Skeletal muscle tissue (tissue), 4 donors: ENCODE data around the gene MTCL1. TPM values are rescaled to one million over a fixed set of nuclear protein-coding genes. Genes with fewer than 3 reads are reported as not detected.

Experiments used
- H3K27ac ChIP-seq: one replicate; pipeline ENCODE4 v1.7.0; 2013; ENCODE audit warnings: mild to moderate bottlenecking, low read depth, low read length, inconsistent platforms
- H3K27me3 ChIP-seq, 3 donors: one replicate each; pipeline ENCODE4 v1.7.0; 2013; ENCODE audit warnings: low read length in 3 of 3; ENCODE audit not compliant: control insufficient read depth in 3 of 3, insufficient read depth in 3 of 3
- H3K36me3 ChIP-seq, 3 donors: one replicate each; pipeline ENCODE4 v1.7.0; 2013; ENCODE audit warnings: low read length in 3 of 3; ENCODE audit not compliant: control insufficient read depth in 3 of 3, insufficient read depth in 3 of 3
- H3K4me1 ChIP-seq, 3 donors: one replicate each; pipeline ENCODE4 v1.7.0; 2013; ENCODE audit warnings: low read length in 3 of 3, mild to moderate bottlenecking in 3 of 3; ENCODE audit not compliant: control insufficient read depth in 3 of 3, insufficient read depth in 3 of 3
- H3K4me3 ChIP-seq, 3 donors: one replicate each; pipeline ENCODE4 v1.7.0; 2013; ENCODE audit warnings: low read length in 3 of 3
- H3K9ac ChIP-seq, 3 donors: one replicate each; pipeline ENCODE4 v1.7.0; 2013; ENCODE audit warnings: low read length in 3 of 3, mild to moderate bottlenecking in 3 of 3, moderate library complexity in 2 of 3, low read depth in 1 of 3
- H3K9me3 ChIP-seq, 3 donors: one replicate each; pipeline ENCODE4 v1.7.0; 2013; ENCODE audit warnings: low read length in 3 of 3; ENCODE audit not compliant: control insufficient read depth in 3 of 3
- total RNA-seq: library from RNA; depleted of rRNA; stranded (reverse); fragments of >200 nt; gene quantifications from one replicate; pipeline ENCODE4 v1.2.3, GENCODE V29; 2014
- donor health status: Osteomylitis.

The MTCL1 gene
- total RNA-seq, 1 donor from 2014 or later: 12.5 TPM

DNA sequence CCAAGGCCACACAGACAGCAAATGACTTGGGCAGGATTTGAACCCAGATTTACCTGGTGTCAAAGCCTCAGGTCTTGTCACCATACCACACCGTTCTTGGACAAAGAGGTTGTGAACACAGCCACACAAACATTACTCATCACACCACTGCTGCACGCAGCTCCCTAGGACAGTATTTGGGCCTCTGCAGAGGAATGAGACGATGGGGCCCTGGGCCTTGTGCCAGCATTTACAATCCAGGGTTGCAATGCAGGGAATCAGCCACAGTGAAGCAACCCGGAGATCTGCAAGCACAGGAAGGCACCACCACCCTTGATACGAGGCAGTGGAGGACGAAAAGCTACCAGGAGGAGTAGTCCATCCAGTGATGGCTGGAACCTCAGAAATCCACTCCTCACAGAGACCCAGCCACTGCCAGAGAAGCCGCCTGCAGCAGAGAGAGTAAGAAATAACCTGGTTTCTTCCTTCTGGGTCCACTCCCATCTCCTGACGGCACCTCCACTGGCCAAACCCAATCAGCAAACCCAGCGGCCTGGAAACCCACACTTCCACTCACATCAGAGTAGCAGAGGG lies 3.7 kb upstream of the MTCL1 start:
- H3K4me3 ChIP-seq: no peak overlapping the region

DNA sequence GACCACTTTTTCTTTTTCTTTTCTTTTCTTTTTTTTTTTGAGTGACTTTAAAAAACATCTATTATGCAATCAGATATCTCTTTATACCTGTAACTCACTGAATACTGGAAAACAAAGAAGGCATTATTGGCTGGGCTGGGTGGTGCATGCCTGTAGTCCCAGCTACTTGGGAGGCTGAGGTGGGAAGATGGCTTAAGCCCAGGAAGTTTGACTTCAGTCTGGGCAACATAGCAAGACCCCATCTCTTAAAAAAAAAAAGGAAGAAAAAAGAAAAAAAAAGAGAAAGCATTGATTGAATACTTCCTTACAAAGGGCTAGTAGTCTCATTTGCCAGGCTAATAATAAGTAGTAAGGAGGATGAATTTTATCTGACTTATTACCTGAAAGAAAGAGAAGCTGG lies 2.7 kb upstream of the MTCL1 start:
- no peaks in the 10 kb centered on the region for H3K9me3 ChIP-seq
- no peaks in the 10 kb centered on the region for H3K36me3 ChIP-seq
- peaks cover 0 to 6% (median 6%) of the 10 kb centered on the region in 3 donors for H3K27me3 ChIP-seq
- H3K27ac ChIP-seq: no peak overlapping the region
- H3K4me3 ChIP-seq: no peak overlapping the region
- H3K9ac ChIP-seq: no peak overlapping the region
- peaks cover 22 to 32% (median 25%) of the 10 kb centered on the region in 3 donors for H3K4me1 ChIP-seq

More for the DNA sequence above, 3.7 kb upstream of the MTCL1 start:
- H3K9me3 ChIP-seq: no peaks in the 10 kb centered on the region
- H3K27ac ChIP-seq: no peak overlapping the region
- no peaks in the 10 kb centered on the region for H3K36me3 ChIP-seq
- no peak overlapping the region for H3K9ac ChIP-seq
- H3K4me1 ChIP-seq: peaks cover 16 to 27% (median 16%) of the 10 kb centered on the region in 3 donors
- peaks cover 0 to 2% (median 2%) of the 10 kb centered on the region in 3 donors for H3K27me3 ChIP-seq

DNA sequence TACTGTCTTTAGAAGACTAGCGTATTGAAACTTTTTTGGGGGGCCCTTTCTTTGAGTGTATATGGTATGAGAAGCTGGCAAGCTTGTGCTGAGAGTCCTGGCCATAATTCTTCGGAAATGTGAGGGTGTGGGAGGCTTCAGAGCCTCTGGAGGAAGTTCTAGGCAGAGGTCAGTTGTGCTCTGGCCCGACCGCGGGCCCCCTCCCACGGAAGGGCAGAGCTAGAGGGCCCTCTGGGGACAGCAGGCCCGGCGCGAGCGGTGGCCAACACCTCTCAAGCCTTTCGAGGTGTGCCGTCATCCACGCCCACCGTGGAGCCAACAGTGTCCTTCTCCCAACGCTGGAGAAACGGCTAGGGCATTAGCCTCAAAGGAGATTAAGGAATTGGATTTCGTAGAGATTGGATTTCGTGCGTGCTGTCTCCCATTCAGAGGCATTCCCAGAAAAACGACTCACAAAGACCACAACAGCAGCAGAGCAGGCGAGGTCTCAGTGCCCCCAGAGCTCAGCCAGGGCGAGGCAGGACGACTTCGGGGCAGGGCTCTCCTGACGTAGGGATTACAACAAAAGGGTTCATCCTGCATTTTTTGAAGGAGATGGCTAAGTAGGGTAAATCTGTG lies 2.2 kb upstream of the MTCL1 start:
- Histone ChIP-seq H3K9me3 (no peaks in the 10 kb centered on the region), H3K4me3 (no peak overlapping the region), H3K9ac (no peak overlapping the region), H3K4me1 (peaks cover 22 to 32% (median 25%) of the 10 kb centered on the region in 3 donors), H3K27me3 (peaks cover 0 to 6% (median 6%) of the 10 kb centered on the region in 3 donors), H3K36me3 (no peaks in the 10 kb centered on the region), H3K27ac (no peak overlapping the region)

DNA sequence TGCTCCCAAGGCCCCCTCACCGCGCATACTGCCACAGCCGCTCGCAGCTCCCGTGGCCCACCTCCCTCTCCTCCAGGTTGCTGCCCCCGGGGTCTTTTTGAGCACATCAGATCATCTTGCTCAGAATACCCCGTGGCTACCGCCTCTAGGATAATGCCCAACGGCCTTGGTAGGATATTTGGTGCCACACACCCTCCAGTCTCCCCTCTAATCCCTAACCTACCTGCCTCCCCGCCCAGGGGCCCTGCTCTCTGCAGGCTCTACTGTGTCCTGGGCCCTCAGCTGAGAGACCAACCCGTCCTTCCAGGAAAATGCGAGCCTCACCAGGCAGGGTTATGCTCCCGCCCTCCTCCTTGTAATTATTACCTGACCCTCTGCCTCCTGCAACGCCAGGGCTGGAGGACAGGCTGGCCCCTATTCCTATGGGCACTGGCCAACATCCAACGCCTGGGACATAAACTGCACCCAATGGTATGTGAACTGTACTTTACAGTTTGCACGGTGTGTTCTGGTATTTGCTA lies 1.5 kb upstream of the MTCL1 start:
- Histone ChIP-seq H3K9me3 (no peaks in the 10 kb centered on the region), H3K27me3 (peaks cover 0 to 6% (median 6%) of the 10 kb centered on the region in 3 donors), H3K36me3 (no peaks in the 10 kb centered on the region), H3K4me1 (peaks cover 22 to 32% (median 25%) of the 10 kb centered on the region in 3 donors), H3K27ac (peak overlapping the region; percentile 94), H3K4me3 (peak overlapping the region; percentile 76 to 88 (median 83)), H3K9ac (peak overlapping the region; percentile 79 to 87 (median 81))

DNA sequence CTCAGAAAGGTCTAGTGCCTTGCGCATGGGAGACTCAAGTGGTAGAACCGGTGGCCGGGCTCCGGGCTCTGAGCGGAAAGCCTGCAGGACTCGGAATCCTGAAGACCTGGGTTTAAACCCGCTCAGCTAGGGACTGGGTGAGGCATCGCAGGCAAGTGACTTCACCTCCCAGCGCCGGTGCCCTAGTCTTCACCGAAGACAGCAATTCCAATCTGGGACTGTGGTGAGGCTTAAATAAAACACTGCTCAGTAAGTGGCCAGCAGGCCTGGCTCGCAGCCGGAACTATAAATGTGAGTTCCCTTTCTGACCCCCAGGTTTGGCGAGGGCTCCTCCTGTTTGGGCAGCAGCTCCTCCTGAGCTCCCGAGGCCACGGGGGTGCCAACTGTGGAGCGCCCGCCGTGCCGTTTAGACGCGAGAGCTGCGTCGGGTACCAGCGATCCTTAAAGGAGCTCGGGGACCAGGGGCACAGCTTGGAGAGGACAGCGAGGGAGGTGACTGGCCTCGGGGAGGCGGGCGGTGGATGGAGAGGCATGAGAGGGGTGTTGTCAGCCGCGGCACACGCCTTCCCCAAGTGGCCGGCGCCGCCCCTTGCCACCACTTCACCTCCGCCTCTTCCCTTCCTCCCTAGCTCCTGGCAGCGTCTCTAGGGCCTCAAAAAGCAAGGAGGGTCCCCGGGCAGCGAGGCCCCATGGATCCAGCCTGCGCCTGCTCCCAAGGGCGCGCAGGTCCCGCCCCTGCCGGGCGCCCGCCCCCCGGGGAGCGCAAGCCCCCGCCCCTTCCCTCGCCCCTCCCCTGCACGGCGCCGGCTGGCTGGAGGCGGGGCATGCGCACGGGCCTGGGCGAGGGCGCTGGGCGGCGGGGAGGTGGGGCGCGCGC lies 757 bp upstream of the MTCL1 start:
- Histone ChIP-seq H3K9me3 (no peaks in the 10 kb centered on the region), H3K4me3 (peak overlapping the region; percentile 76 to 88 (median 83)), H3K9ac (peak overlapping the region; percentile 79 to 87 (median 81)), H3K27me3 (peaks cover 0 to 6% (median 6%) of the 10 kb centered on the region in 3 donors), H3K27ac (peak overlapping the region; percentile 94), H3K4me1 (peaks cover 22 to 30% (median 25%) of the 10 kb centered on the region in 3 donors), H3K36me3 (no peaks in the 10 kb centered on the region)

DNA sequence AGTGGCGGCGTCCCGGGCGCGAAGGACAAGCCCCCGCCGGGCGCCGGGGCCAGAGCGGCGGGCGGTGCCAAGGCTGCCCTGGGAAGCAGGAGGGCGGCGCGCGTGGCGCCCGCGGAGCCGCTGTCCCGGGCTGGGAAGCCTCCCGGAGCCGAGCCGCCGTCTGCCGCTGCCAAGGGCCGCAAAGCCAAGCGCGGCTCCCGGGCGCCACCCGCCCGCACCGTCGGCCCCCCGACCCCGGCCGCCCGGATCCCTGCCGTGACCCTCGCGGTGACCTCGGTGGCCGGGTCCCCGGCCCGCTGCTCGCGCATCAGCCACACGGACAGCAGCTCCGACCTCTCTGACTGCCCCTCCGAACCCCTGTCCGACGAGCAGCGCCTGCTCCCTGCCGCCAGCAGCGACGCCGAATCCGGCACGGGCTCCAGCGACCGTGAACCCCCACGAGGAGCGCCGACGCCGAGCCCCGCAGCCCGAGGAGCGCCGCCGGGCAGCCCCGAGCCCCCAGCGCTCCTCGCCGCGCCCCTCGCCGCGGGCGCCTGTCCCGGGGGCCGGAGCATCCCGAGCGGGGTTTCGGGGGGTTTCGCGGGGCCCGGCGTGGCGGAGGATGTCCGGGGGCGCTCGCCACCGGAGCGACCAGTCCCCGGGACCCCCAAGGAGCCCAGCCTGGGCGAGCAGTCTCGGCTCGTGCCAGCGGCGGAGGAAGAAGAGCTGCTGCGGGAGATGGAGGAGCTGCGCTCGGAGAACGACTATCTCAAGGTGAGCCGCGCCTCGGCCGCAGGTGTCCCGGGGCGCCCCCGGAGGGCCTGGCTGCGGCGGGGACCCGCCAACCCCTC lies 820 bp downstream of the MTCL1 start:
- no peak overlapping the region for H3K27ac ChIP-seq
- peak overlapping the region in 2 of 3 donors; percentile 32 to 64 for H3K9ac ChIP-seq
- peak overlapping the region; percentile 59 to 66 (median 60) for H3K4me3 ChIP-seq

DNA sequence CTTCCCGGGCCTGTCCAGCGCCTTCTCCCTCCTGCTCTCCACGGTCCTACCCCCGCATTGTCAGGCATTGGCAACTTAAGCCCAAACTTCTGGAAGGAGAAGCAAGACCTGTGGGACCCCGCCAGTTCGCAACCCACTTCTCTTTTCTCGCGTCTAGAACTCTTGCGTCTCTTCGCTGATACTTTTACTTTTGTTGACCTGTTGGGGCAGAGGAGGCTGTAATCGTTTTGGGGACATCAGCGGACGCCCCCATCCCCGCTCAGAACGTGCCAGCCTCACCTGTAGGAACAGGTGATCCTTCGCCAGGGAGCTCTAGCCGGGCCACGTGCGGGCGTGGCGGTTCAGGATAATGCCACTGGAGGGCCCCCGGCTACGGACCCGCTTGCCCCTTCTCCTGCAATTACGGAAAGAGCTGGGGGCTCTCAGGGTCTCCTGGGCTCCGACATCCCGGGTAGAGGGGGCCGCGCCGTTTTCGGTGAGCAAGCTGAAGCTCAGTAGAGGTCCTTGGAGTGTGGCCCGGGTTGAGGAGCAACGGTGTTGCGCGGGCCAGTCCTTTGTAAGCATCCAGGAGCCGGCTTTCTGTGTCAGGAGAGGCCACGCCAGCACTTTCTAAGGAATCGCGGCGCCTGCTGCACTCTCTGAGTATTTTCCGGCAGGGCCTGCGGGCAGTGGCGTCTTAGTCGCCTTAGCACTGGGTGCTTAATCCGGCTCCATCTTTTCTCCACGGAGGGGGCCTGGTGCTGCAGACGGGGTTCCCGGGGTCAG lies 1.6 kb downstream of the MTCL1 start:
- H3K4me1 ChIP-seq: peaks cover 22 to 26% (median 25%) of the 10 kb centered on the region in 3 donors
- peak overlapping the region; percentile 59 to 66 (median 60) for H3K4me3 ChIP-seq
- H3K9me3 ChIP-seq: no peaks in the 10 kb centered on the region
- no peak overlapping the region for H3K27ac ChIP-seq
- H3K36me3 ChIP-seq: no peaks in the 10 kb centered on the region
- H3K27me3 ChIP-seq: peaks cover 0 to 6% (median 6%) of the 10 kb centered on the region in 3 donors
- H3K9ac ChIP-seq: peak overlapping the region in 2 of 3 donors; percentile 27 to 57

More for the DNA sequence above, 820 bp downstream of the MTCL1 start:
- H3K4me1 ChIP-seq: peaks cover 22 to 26% (median 25%) of the 10 kb centered on the region in 3 donors
- no peaks in the 10 kb centered on the region for H3K9me3 ChIP-seq
- H3K27me3 ChIP-seq: peaks cover 0 to 6% (median 6%) of the 10 kb centered on the region in 3 donors
- H3K36me3 ChIP-seq: no peaks in the 10 kb centered on the region

DNA sequence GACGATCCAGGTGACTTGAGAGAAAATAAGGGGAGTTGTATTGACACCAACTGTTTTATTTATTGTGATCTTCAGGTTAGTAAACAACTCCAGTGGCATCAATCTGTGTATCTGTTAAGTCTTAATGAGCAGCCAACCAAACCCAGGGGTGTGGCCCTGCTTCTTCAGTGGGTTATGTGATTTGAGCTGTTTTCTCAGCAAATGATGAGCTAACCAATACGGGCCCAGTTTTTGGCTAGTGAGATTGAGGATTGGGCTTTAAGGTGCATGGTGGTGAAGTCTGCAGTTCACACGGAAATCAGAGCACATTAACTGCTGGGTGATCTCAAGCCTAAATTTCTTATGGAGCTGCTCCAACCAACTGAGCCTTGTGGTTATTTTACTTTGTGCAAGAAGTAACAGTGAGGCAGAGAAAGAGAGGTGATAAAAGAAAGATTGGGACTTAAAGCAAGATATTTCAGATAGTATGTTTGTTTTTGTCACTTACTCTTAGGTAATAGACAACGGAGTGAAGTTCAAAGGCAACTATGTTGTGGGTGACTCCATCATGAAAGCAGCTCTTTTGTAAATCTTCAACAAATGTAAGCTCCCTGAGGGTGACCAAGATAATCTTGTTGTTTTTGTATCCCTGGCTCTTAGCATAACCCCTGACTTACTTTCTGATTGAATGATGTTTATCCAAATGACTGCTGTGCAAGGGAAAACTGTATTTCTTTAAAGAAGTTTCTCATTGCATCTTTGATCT lies 2.4 kb downstream of the MTCL1 start:
- no peak overlapping the region for H3K27ac ChIP-seq
- H3K9me3 ChIP-seq: no peaks in the 10 kb centered on the region
- H3K27me3 ChIP-seq: peaks cover 0 to 6% (median 6%) of the 10 kb centered on the region in 3 donors
- no peak overlapping the region for H3K4me3 ChIP-seq
- peaks cover 22 to 26% (median 25%) of the 10 kb centered on the region in 3 donors for H3K4me1 ChIP-seq
- no peaks in the 10 kb centered on the region for H3K36me3 ChIP-seq
- H3K9ac ChIP-seq: no peak overlapping the region
